Activated naive CD8-positive, alpha-beta T cell treated with anti-CD3 and anti-CD28 coated beads, Interleukin-2, amount 50 U/mL, for 24 hours (primary cell): ENCODE measurements around the gene PADI2.

ENCODE experiments used
- ATAC-seq: fragments of 150-1000 bp; cut with Tn5 transposase; one replicate; pipeline ENCODE4 v1.10.0; 2021
- DNase-seq: peaks from one replicate; pipeline ENCODE4 v3.0.0; 2021
- H3K27ac Mint-ChIP-seq: one replicate; pipeline ENCODE4 v1.8.0; 2021; ENCODE audit warnings: mild to moderate bottlenecking, mixed read lengths
- H3K27me3 Mint-ChIP-seq: one replicate; pipeline ENCODE4 v1.8.0; 2021; ENCODE audit warnings: mixed read lengths
- H3K36me3 Mint-ChIP-seq: one replicate; pipeline ENCODE4 v1.8.0; 2021; ENCODE audit warnings: low read depth, mixed read lengths
- H3K4me1 Mint-ChIP-seq: one replicate; pipeline ENCODE4 v1.8.0; 2021; ENCODE audit warnings: mixed read lengths
- H3K4me3 Mint-ChIP-seq: one replicate; pipeline ENCODE4 v1.8.0; 2021; ENCODE audit warnings: mild to moderate bottlenecking, moderate library complexity, mixed read lengths
- H3K9me3 Mint-ChIP-seq: one replicate; pipeline ENCODE4 v1.8.0; 2021; ENCODE audit warnings: mixed read lengths

The PADI2 gene

GRCh38 chr1:17112076-17112475, 7.2 kb downstream of the PADI2 start:
- no peaks in the 10 kb centered on the region for H3K9me3 Mint-ChIP-seq
- H3K36me3 Mint-ChIP-seq: no peaks in the 10 kb centered on the region
- no peak overlapping the region for H3K27ac Mint-ChIP-seq
- no peak for DNase-seq
- no peak overlapping the region for H3K4me3 Mint-ChIP-seq
- ATAC-seq: no peak
- H3K4me1 Mint-ChIP-seq: no peaks in the 10 kb centered on the region
- H3K27me3 Mint-ChIP-seq: peaks cover 11% of the 10 kb centered on the region

- DNase-seq (no peak), ATAC-seq (no peak)
- Mint-ChIP-seq H3K4me3 (no peak overlapping the region), H3K27me3 (peaks cover 3% of the 10 kb centered on the region), H3K27ac (no peak overlapping the region), H3K36me3 (no peaks in the 10 kb centered on the region), H3K9me3 (no peaks in the 10 kb centered on the region), H3K4me1 (no peaks in the 10 kb centered on the region)
Measured at GRCh38 chr1:17110555-17110926, 8.7 kb downstream of the PADI2 start.

- no peaks in the 10 kb centered on the region for H3K9me3 Mint-ChIP-seq
- no peak for ATAC-seq
- DNase-seq: no peak
- no peak overlapping the region for H3K4me3 Mint-ChIP-seq
- no peaks in the 10 kb centered on the region for H3K4me1 Mint-ChIP-seq
- H3K36me3 Mint-ChIP-seq: no peaks in the 10 kb centered on the region
- H3K27me3 Mint-ChIP-seq: peaks cover 3% of the 10 kb centered on the region
- no peak overlapping the region for H3K27ac Mint-ChIP-seq
Measured at GRCh38 chr1:17109892-17110554, 9.2 kb downstream of the PADI2 start.

- ATAC-seq (no peak), DNase-seq (no peak)
- Mint-ChIP-seq H3K4me1 (no peaks in the 10 kb centered on the region), H3K4me3 (no peak overlapping the region), H3K27me3 (peaks cover 3% of the 10 kb centered on the region), H3K27ac (no peak overlapping the region), H3K9me3 (no peaks in the 10 kb centered on the region), H3K36me3 (no peaks in the 10 kb centered on the region)
Measured at GRCh38 chr1:17108786-17109185, 10.5 kb downstream of the PADI2 start.

- H3K27ac Mint-ChIP-seq: no peak overlapping the region
- no peaks in the 10 kb centered on the region for H3K9me3 Mint-ChIP-seq
- no peak overlapping the region for H3K4me3 Mint-ChIP-seq
- peaks cover 3% of the 10 kb centered on the region for H3K27me3 Mint-ChIP-seq
- no peak for ATAC-seq
- no peak for DNase-seq
- H3K36me3 Mint-ChIP-seq: no peaks in the 10 kb centered on the region
- no peaks in the 10 kb centered on the region for H3K4me1 Mint-ChIP-seq
Measured at GRCh38 chr1:17108360-17108759, 10.9 kb downstream of the PADI2 start.

GRCh38 chr1:17104782-17105181, 14.5 kb downstream of the PADI2 start:
- Mint-ChIP-seq H3K9me3 (no peaks in the 10 kb centered on the region), H3K27me3 (no peaks in the 10 kb centered on the region), H3K36me3 (no peaks in the 10 kb centered on the region), H3K4me3 (no peak overlapping the region), H3K4me1 (no peaks in the 10 kb centered on the region), H3K27ac (no peak overlapping the region)
- no peak for DNase-seq
- ATAC-seq: no peak

- Mint-ChIP-seq H3K9me3 (no peaks in the 10 kb centered on the region), H3K27me3 (no peaks in the 10 kb centered on the region), H3K4me3 (no peak overlapping the region), H3K27ac (no peak overlapping the region), H3K4me1 (no peaks in the 10 kb centered on the region), H3K36me3 (no peaks in the 10 kb centered on the region)
- no peak for ATAC-seq
- DNase-seq: no peak
Measured at GRCh38 chr1:17102232-17102631, 17.0 kb downstream of the PADI2 start.

- no peak for DNase-seq
- Mint-ChIP-seq H3K27ac (no peak overlapping the region), H3K9me3 (no peaks in the 10 kb centered on the region), H3K4me1 (no peaks in the 10 kb centered on the region), H3K27me3 (no peaks in the 10 kb centered on the region), H3K4me3 (no peak overlapping the region), H3K36me3 (no peaks in the 10 kb centered on the region)
- no peak for ATAC-seq
Measured at GRCh38 chr1:17101261-17101660, 18.0 kb downstream of the PADI2 start.

GRCh38 chr1:17099616-17100340, 19.5 kb downstream of the PADI2 start:
- DNase-seq (no peak), ATAC-seq (no peak)
- Mint-ChIP-seq H3K9me3 (no peaks in the 10 kb centered on the region), H3K27ac (no peak overlapping the region), H3K4me3 (no peak overlapping the region), H3K36me3 (no peaks in the 10 kb centered on the region), H3K4me1 (no peaks in the 10 kb centered on the region), H3K27me3 (no peaks in the 10 kb centered on the region)

GRCh38 chr1:17098446-17099317, 20.6 kb downstream of the PADI2 start:
- DNase-seq: no peak
- no peaks in the 10 kb centered on the region for H3K4me1 Mint-ChIP-seq
- H3K9me3 Mint-ChIP-seq: no peaks in the 10 kb centered on the region
- no peaks in the 10 kb centered on the region for H3K36me3 Mint-ChIP-seq
- no peaks in the 10 kb centered on the region for H3K27me3 Mint-ChIP-seq
- H3K27ac Mint-ChIP-seq: no peak overlapping the region
- no peak for ATAC-seq
- H3K4me3 Mint-ChIP-seq: no peak overlapping the region

GRCh38 chr1:17097787-17098186, 21.5 kb downstream of the PADI2 start:
- ATAC-seq (no peak), DNase-seq (no peak)
- Mint-ChIP-seq H3K36me3 (no peaks in the 10 kb centered on the region), H3K9me3 (no peaks in the 10 kb centered on the region), H3K27me3 (no peaks in the 10 kb centered on the region), H3K4me3 (no peak overlapping the region), H3K4me1 (no peaks in the 10 kb centered on the region), H3K27ac (no peak overlapping the region)

GRCh38 chr1:17097147-17097546, 22.1 kb downstream of the PADI2 start:
- Mint-ChIP-seq H3K4me3 (no peak overlapping the region), H3K4me1 (no peaks in the 10 kb centered on the region), H3K27ac (no peak overlapping the region), H3K27me3 (no peaks in the 10 kb centered on the region), H3K9me3 (no peaks in the 10 kb centered on the region), H3K36me3 (no peaks in the 10 kb centered on the region)
- ATAC-seq (no peak), DNase-seq (no peak)

GRCh38 chr1:17096584-17096983, 22.7 kb downstream of the PADI2 start:
- Mint-ChIP-seq H3K27me3 (no peaks in the 10 kb centered on the region), H3K9me3 (no peaks in the 10 kb centered on the region), H3K27ac (no peak overlapping the region), H3K4me1 (no peaks in the 10 kb centered on the region), H3K4me3 (no peak overlapping the region), H3K36me3 (no peaks in the 10 kb centered on the region)
- no peak for ATAC-seq
- DNase-seq: no peak

- Mint-ChIP-seq H3K27ac (no peak overlapping the region), H3K36me3 (no peaks in the 10 kb centered on the region), H3K27me3 (no peaks in the 10 kb centered on the region), H3K4me1 (no peaks in the 10 kb centered on the region), H3K4me3 (no peak overlapping the region), H3K9me3 (no peaks in the 10 kb centered on the region)
- DNase-seq (no peak), ATAC-seq (no peak)
Measured at GRCh38 chr1:17095141-17095540, 24.1 kb downstream of the PADI2 start.

- Mint-ChIP-seq H3K9me3 (no peaks in the 10 kb centered on the region), H3K4me3 (no peak overlapping the region), H3K27me3 (no peaks in the 10 kb centered on the region), H3K36me3 (no peaks in the 10 kb centered on the region), H3K4me1 (no peaks in the 10 kb centered on the region), H3K27ac (no peak overlapping the region)
- no peak for ATAC-seq
- DNase-seq: no peak
Measured at GRCh38 chr1:17094664-17095063, 24.6 kb downstream of the PADI2 start.
